Measurements from ENCODE around the gene MFAP3. TPM values are rescaled to one million over a fixed set of nuclear protein-coding genes. Genes with fewer than 3 reads are reported as not detected.

Gene MFAP3
- total and polyA plus RNA-seq, 2 donors (not counting 3 experiments of a cell fraction or from before 2014, with no cell fraction given) = 19.5 to 35.3 TPM

DNA sequence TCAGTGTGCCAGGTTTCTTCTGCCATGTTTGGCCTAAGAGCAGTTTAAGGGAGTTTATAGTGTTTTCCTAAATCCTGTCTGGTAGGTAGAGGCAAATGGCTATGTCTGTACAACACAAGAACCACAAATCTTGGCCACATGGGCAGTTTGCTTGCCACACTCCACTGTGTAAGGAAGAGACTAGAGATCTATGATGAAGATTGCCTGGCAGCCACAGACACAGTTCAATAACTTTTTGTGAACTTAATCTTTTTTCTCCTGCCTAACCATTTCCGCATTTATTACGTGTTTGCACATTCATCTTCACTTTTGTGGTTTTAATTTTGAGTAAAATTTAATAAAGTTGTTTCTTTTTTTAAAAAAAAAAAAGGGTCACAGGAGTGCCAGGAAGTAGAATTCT, 5.8 kb downstream of the MFAP3 start:
- peaks cover 43% of the 10 kb centered on the region for H3K79me2 ChIP-seq (ENCODE audit: control insufficient read depth, insufficient read depth, low read length)
- ChIA-PET POLR2A (no interaction called here), CTCF (no interaction called here)
- no peak overlapping the region for H3K27ac ChIP-seq (ENCODE audit: insufficient read depth, low read depth, low read length)
- intact Hi-C loops (cut with micrococcal nuclease) = loop anchor here (10.0 kb wide), 1 partner anchor 710 kb away; the partner anchor contains the start of gene LARP1
- no peaks in the 10 kb centered on the region for H3K9me3 ChIP-seq (replicated peaks; ENCODE audit: control insufficient read depth, insufficient read depth, low read length)
- peaks cover 8% of the 10 kb centered on the region for H4K20me1 ChIP-seq (replicated peaks; ENCODE audit: control insufficient read depth, extremely low read depth, insufficient read depth, low read length)
- no peak overlapping the region for H3K4me3 ChIP-seq (replicated peaks in 1 of 3; ENCODE audit: insufficient read depth in 1 of 3, low read depth in 1 of 3, low read length in 3 of 3)
- dilution Hi-C loops (cut with MboI; ENCODE audit: extremely low pct_ligation_motif_present, low sequenced_read_pairs) = no loop called here
- no peaks in the 10 kb centered on the region for H3K36me3 ChIP-seq (ENCODE audit: control insufficient read depth in 2 of 2, extremely low read depth in 1 of 2, insufficient read depth in 2 of 2, low read length in 2 of 2)
- H3K4me2 ChIP-seq (ENCODE audit: insufficient read depth, low read length) = no peak overlapping the region
- no TSS peak for BruUV-seq (replicated peaks)
- no peak overlapping the region for H3K9ac ChIP-seq (replicated peaks; ENCODE audit: extremely low read depth, insufficient read depth, low read length)
- TF ChIP-seq, protein P1, sequence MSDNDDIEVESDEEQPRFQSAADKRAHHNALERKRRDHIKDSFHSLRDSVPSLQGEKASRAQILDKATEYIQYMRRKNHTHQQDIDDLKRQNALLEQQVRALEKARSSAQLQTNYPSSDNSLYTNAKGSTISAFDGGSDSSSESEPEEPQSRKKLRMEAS (IDR thresholded peaks at IDR 0.05; ENCODE audit: insufficient read depth, insufficient read length) = no peak
- TF ChIP-seq, protein P2, sequence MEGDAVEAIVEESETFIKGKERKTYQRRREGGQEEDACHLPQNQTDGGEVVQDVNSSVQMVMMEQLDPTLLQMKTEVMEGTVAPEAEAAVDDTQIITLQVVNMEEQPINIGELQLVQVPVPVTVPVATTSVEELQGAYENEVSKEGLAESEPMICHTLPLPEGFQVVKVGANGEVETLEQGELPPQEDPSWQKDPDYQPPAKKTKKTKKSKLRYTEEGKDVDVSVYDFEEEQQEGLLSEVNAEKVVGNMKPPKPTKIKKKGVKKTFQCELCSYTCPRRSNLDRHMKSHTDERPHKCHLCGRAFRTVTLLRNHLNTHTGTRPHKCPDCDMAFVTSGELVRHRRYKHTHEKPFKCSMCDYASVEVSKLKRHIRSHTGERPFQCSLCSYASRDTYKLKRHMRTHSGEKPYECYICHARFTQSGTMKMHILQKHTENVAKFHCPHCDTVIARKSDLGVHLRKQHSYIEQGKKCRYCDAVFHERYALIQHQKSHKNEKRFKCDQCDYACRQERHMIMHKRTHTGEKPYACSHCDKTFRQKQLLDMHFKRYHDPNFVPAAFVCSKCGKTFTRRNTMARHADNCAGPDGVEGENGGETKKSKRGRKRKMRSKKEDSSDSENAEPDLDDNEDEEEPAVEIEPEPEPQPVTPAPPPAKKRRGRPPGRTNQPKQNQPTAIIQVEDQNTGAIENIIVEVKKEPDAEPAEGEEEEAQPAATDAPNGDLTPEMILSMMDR (IDR thresholded peaks at IDR 0.05; ENCODE audit: extremely low read depth in 1 of 2, insufficient read depth in 1 of 2, low read depth in 1 of 2, low read length in 2 of 2) = no peak
- H2AFZ ChIP-seq (ENCODE audit: low read depth, low read length) = no peak overlapping the region
- H3K9me1 ChIP-seq (replicated peaks; ENCODE audit: control insufficient read depth, extremely low read depth, insufficient read depth, low read length) = no peaks in the 10 kb centered on the region
- no peaks in the 10 kb centered on the region for H3K27me3 ChIP-seq (ENCODE audit: control insufficient read depth in 2 of 2, insufficient read depth in 2 of 2, low read length in 2 of 2)
- peaks cover 18% of the 10 kb centered on the region for H3K4me1 ChIP-seq (ENCODE audit: control insufficient read depth, extremely low read depth, insufficient read depth, low read length)
- FAIRE-seq (no peak), DNase-seq (ENCODE audit: low read depth, low spot score) (no peak)

DNA sequence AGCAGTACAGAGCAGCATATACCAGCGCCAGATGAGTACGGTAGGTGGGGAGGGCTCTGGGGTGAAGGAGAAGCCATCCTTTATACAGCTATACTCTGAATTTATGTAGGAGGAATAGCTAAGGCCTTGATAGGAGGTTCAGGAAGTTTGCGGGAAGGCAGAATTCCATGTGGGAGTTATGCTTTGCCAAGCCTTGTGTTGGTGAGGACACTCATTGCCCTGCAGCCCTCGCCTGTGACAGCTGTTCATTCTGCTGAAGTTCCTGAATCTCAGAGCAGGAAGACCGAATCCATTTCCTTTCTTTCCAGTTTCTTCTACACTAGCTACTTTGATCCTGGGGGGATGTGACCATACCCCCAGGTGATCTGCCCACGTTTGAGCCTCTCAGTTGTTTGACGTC, 7.7 kb downstream of the MFAP3 start:
- Histone ChIP-seq H3K36me3 (ENCODE audit: control insufficient read depth in 2 of 2, extremely low read depth in 1 of 2, insufficient read depth in 2 of 2, low read length in 2 of 2) (peaks cover 0 to 4% of the 10 kb centered on the region in 2 experiments), H3K79me2 (ENCODE audit: control insufficient read depth, insufficient read depth, low read length) (peaks cover 32% of the 10 kb centered on the region), H4K20me1 (replicated peaks; ENCODE audit: control insufficient read depth, extremely low read depth, insufficient read depth, low read length) (peaks cover 8% of the 10 kb centered on the region), H3K9ac (replicated peaks; ENCODE audit: extremely low read depth, insufficient read depth, low read length) (no peak overlapping the region), H3K4me3 (replicated peaks in 1 of 3; ENCODE audit: insufficient read depth in 1 of 3, low read depth in 1 of 3, low read length in 3 of 3) (no peak overlapping the region), H3K9me3 (replicated peaks; ENCODE audit: control insufficient read depth, insufficient read depth, low read length) (no peaks in the 10 kb centered on the region), H3K27ac (ENCODE audit: insufficient read depth, low read depth, low read length) (no peak overlapping the region), H3K4me2 (ENCODE audit: insufficient read depth, low read length) (no peak overlapping the region), H3K4me1 (ENCODE audit: control insufficient read depth, extremely low read depth, insufficient read depth, low read length) (peaks cover 16% of the 10 kb centered on the region), H3K9me1 (replicated peaks; ENCODE audit: control insufficient read depth, extremely low read depth, insufficient read depth, low read length) (no peaks in the 10 kb centered on the region), H2AFZ (ENCODE audit: low read depth, low read length) (no peak overlapping the region), H3K27me3 (ENCODE audit: control insufficient read depth in 2 of 2, insufficient read depth in 2 of 2, low read length in 2 of 2) (no peaks in the 10 kb centered on the region)
- no peak for DNase-seq (ENCODE audit: low read depth, low spot score)
- POLR2A ChIA-PET = no interaction called here
- intact Hi-C loops (cut with micrococcal nuclease) (loop anchor here (10.0 kb wide), 1 partner anchor 708 kb away; the partner anchor contains the start of gene LARP1), dilution Hi-C loops (cut with MboI; ENCODE audit: extremely low pct_ligation_motif_present, low sequenced_read_pairs) (no loop called here)
- no TSS peak for BruUV-seq (replicated peaks)
- no peak for TF ChIP-seq POLR2A (IDR thresholded peaks at IDR 0.05; ENCODE audit: low read depth, low read length)
- no peak for TF ChIP-seq JUN (IDR thresholded peaks at IDR 0.05; ENCODE audit: borderline replicate concordance, insufficient read depth, insufficient read length, low read depth)
- TF ChIP-seq GATA2 (IDR thresholded peaks at IDR 0.05; ENCODE audit: insufficient read depth, insufficient read length, low read depth, low read length) = no peak
- TF ChIP-seq, protein P1 (IDR thresholded peaks at IDR 0.05; ENCODE audit: insufficient read depth, insufficient read length) = no peak
- TF ChIP-seq POLR2AphosphoS5 (IDR thresholded peaks at IDR 0.05; ENCODE audit: insufficient read depth, low read depth, low read length) = no peak
- TF ChIP-seq, protein P2 (IDR thresholded peaks at IDR 0.05; ENCODE audit: extremely low read depth in 1 of 2, insufficient read depth in 1 of 2, low read depth in 1 of 2, low read length in 2 of 2) = no peak
- no peak for TF ChIP-seq FOS (IDR thresholded peaks at IDR 0.05; ENCODE audit: borderline replicate concordance, insufficient read depth, low read length)
- TF ChIP-seq EZH2 (IDR thresholded peaks at IDR 0.05; ENCODE audit: borderline replicate concordance, low read depth, low read length, severe bottlenecking) = no peak
- TF ChIP-seq MYC (IDR thresholded peaks at IDR 0.05; ENCODE audit: low read depth, low read length) = no peak
- FAIRE-seq = no peak
- CTCF ChIA-PET = interaction anchor here (1.3 to 1.7 kb wide), 2 partner anchors 71 to 358 kb away, joined by 3 to 4 read pairs; no protein-coding TSS in a partner anchor
